Measurements from ENCODE around the gene FABP6. TPM values are rescaled to one million over a fixed set of nuclear protein-coding genes. Genes with fewer than 3 reads are reported as not detected.
A peak's percentile ranks its signal among the peaks of the same experiment; 100 is the strongest.

The FABP6 gene
- total RNA-seq, 1 experiment from 2014 or later: 5.2 TPM

- no peaks in the 10 kb centered on the region for H3K9me3 Mint-ChIP-seq
- no CpG with 5 or more reads among the region's 8 CpGs for WGBS (ENCODE audit: extremely low coverage, insufficient read length, low lambda C conversion rate)
Measured at GRCh38 chr5:160287378-160288051, 58.2 kb downstream of the FABP6 start.

More at GRCh38 chr5:160287378-160288051, 58.2 kb downstream of the FABP6 start:
- Histone ChIP-seq H4K20me1 (ENCODE audit: control insufficient read depth, insufficient read depth, insufficient read length) (no peaks in the 10 kb centered on the region), H3K79me2 (ENCODE audit: insufficient read depth, low read length) (peaks cover 3% of the 10 kb centered on the region; the same call in 1 of the 2 replicates), H2BK120ac (ENCODE audit: low read depth, low read length, poor library complexity, severe bottlenecking) (no peak overlapping the region), H3K4ac (ENCODE audit: low read depth, low read length) (no peak overlapping the region), H3T11ph (ENCODE audit: low read length) (no peak overlapping the region), H3K56ac (ENCODE audit: insufficient read length, low read depth, low read length) (no peak overlapping the region), H3K27me3 (ENCODE audit: insufficient read depth, low read length) (no peaks in the 10 kb centered on the region), H3K14ac (ENCODE audit: insufficient read depth, low read length) (0 out of 2 replicates have a peak overlapping the region, but pooled peaks have one; percentile 27), H4K91ac (ENCODE audit: insufficient read length, low read depth, low read length) (no peak overlapping the region), H2AK5ac (ENCODE audit: insufficient read length, low read length) (no peak overlapping the region), H4K5ac (ENCODE audit: insufficient read length, low read depth, low read length) (no peak overlapping the region), H3K18ac (ENCODE audit: insufficient read length, low read depth, low read length) (no peak overlapping the region), H3K23me2 (ENCODE audit: insufficient read length, low read depth, low read length, poor library complexity, severe bottlenecking) (no peaks in the 10 kb centered on the region), H2BK15ac (ENCODE audit: low read depth, low read length) (no peak overlapping the region), H2AFZ (ENCODE audit: low read length) (no peak overlapping the region), H2BK20ac (ENCODE audit: low read depth, low read length, poor library complexity, severe bottlenecking) (no peak overlapping the region), H2BK12ac (ENCODE audit: insufficient read length, low read depth, low read length) (no peak overlapping the region), H3K9me3 (ENCODE audit: control insufficient read depth, low read depth, low read length) (no peaks in the 10 kb centered on the region), H3K4me1 (ENCODE audit: insufficient read depth, low read length) (no peaks in the 10 kb centered on the region; the same call in 1 of the 2 replicates), H4K8ac (replicated peaks; ENCODE audit: insufficient read length, low read depth, low read length) (no peak overlapping the region), H3K9ac (ENCODE audit: extremely low read depth, insufficient read length, low read length) (no peak overlapping the region), H3K27ac (ENCODE audit: insufficient read length, low read depth, low read length) (peak overlapping the region; percentile 33), H3K23ac (ENCODE audit: insufficient read length, low read depth, low read length) (no peak overlapping the region), H3K79me1 (ENCODE audit: insufficient read depth, low read depth, low read length, poor library complexity, severe bottlenecking) (no peaks in the 10 kb centered on the region), H3K4me2 (ENCODE audit: insufficient read depth, insufficient read length, low read length) (peak overlapping the region; percentile 5), H2BK5ac (ENCODE audit: insufficient read length, low read length) (no peak overlapping the region)
- H3K36me3 Mint-ChIP-seq (ENCODE audit: insufficient read depth in 1 of 3, low read depth in 3 of 3): peaks cover 11 to 16% (median 13%) of the 10 kb centered on the region in 3 experiments; a peak in 5 of 7 replicates
- peak; percentile 94 for DNase-seq
- H3K27ac Mint-ChIP-seq: peak overlapping the region; percentile 86 to 99 (median 96)
- no peaks in the 10 kb centered on the region for H3K27me3 Mint-ChIP-seq (ENCODE audit: low read depth)
- H3K4me1 Mint-ChIP-seq: peaks cover 48 to 53% of the 10 kb centered on the region in 2 experiments
- H3K4me3 Mint-ChIP-seq: peak overlapping the region; percentile 31 to 75; a peak in 3 of 5 replicates
- no peak for TF ChIP-seq CTCF (conservative IDR thresholded peaks at IDR 0.05)

Other genes with a start within 250 kb of the FABP6 start
- gene TTC1, start 220.4 kb upstream of the FABP6 start, total RNA-seq (2021): 62.6 and 63.3 TPM in 2 replicates
- gene PWWP2A, start 110.1 kb upstream of the FABP6 start, total RNA-seq (2021): 63.5 and 66.7 TPM in 2 replicates
- 26.9 and 29.7 TPM in 2 replicates for gene CCNJL, start 83.1 kb downstream of the FABP6 start, total RNA-seq (2021)
- 0.53 and 0.59 TPM in 2 replicates for gene C1QTNF2, start 141.1 kb downstream of the FABP6 start, total RNA-seq (2021)
- 3.9 and 4.3 TPM in 2 replicates for gene FAM200C, start 170.5 kb downstream of the FABP6 start, total RNA-seq (2021)
- gene SLU7, start 189.6 kb downstream of the FABP6 start, total RNA-seq (2021): 33.3 and 40.4 TPM in 2 replicates
- gene PTTG1, start 192.3 kb downstream of the FABP6 start, total RNA-seq (2021): 263 and 279 TPM in 2 replicates

Measured in H9 (cell line).